GM18858 (cell line): ENCODE results near the gene EWSR1.
"Not testable (repeated sequence)": the region's sequence is repeated elsewhere in the genome, so short reads cannot be mapped to it uniquely, and the experiment has no call there.

ENCODE experiments used
- ATAC-seq: cut with Tn5 transposase; IDR thresholded peaks from one replicate; pipeline ENCODE4 v1.9.1; 2021; ENCODE audit not compliant: unreplicated experiment

Gene EWSR1

DNA sequence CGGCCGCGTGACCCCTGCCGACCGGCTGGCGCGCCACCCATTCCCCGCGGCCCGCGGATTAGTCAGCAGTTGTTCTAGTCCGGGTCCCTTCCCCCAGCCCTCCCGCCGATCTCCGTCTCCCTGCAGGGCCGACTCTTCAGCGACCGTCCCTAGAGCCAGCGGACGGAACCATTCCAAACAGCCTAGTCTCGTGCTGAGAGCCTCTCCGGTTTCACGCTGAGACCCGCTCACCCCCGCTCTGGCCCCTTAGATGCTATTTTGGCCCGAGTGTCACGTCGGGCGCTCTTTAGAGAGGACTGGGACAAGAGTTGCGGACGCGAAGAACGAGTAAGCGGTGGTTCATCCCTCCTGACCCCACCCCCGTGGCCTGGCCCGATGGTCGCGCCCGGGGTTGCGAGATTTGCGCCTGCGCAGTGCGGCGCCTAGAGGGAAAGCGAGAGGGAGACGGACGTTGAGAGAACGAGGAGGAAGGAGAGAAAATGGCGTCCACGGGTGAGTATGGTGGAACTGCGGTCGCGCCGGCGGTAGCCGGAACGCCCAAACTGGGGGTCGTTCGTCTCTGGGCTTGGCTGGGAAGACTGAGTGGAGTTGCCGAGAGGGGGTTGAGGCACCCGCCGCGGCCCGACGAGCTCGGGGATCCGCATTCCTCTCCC lies at the start of gene EWSR1, which contains the start of gene RHBDD3:
Gene EWSR1, plus strand, starts transcription at position 411 of the 653 bp plus-strand sequence. Its CDS starts 69 bp downstream, at position 480.
Gene RHBDD3, minus strand, starts transcription at position 124 of the 653 bp plus-strand sequence. CDS start 2,355 bp downstream, outside the sequence.
- peak; percentile 57 for ATAC-seq

- no peak for ATAC-seq
These were observed 49.2 kb upstream of the EWSR1 start for GRCh38 chr22:29218758-29219408.

- ATAC-seq = not testable (repeated sequence)
These were observed 48.7 kb upstream of the EWSR1 start for GRCh38 chr22:29219409-29219782.

DNA sequence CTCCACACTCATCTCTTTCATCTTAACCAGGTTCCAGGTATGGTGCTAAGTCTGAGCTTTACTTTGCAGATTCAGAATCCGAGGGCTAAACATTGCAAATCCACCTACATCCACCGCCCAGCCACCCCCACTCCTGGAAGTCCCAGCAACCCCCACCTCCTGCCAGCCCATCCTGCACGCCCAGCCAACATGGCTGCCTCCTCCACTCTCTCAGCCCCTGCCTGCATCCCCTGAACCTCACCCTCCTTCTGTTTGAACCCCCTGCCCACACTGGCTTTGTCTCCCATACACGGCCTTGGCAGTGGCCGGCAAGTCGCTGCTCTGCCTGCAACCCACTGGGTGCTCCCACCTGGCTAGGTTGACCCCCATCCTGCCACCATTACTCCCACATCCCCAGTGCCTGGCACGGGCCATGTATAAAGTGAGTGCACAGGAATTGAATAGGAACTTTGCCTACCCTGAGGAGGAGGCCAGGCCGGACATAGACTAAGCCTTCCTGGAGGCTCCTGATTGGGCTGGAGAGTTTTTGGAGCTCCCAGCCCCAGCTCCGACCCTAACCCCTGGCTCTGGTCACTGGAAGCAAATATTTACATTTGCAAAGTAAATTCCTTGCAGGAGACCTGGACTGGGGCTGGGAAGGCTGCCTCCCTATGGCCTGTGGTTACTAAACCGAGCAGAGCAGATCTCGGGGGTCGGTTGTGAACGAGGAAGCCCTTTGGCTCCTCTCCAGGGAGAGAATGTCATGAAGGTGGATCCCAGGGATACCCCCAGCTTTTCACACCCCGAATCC lies 48.0 kb upstream of the EWSR1 start:
- ATAC-seq = no peak

GRCh38 chr22:29224121-29224858 lies 43.8 kb upstream of the EWSR1 start:
- no peak for ATAC-seq

DNA sequence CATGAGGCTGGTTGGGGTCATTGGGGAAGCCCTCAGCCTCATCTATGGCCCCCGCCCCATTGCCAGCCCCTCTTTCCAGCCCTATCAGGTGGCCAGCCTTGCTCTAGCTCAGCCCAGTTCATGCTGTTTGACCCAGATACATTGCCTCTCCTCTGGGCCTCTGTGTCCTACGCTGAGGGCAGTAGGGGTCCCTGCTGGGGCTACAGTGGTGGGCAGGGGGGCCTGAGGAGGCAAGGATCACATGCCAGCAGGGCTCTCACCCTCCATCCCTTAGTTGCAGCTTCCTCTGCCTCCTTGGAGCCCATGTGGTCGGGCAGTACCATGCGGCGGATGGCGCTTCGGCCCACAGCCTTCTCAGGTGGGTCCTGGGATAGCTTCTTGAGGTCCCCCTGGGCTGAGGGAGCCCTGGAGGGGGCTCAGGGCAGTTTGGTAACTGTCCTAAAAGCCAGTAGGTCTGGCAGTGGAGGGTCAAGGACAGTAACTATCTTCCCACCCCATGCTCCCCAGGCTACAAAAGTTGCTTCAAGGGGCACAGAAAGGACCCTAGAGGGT lies 43.1 kb upstream of the EWSR1 start:
- no peak for ATAC-seq

DNA sequence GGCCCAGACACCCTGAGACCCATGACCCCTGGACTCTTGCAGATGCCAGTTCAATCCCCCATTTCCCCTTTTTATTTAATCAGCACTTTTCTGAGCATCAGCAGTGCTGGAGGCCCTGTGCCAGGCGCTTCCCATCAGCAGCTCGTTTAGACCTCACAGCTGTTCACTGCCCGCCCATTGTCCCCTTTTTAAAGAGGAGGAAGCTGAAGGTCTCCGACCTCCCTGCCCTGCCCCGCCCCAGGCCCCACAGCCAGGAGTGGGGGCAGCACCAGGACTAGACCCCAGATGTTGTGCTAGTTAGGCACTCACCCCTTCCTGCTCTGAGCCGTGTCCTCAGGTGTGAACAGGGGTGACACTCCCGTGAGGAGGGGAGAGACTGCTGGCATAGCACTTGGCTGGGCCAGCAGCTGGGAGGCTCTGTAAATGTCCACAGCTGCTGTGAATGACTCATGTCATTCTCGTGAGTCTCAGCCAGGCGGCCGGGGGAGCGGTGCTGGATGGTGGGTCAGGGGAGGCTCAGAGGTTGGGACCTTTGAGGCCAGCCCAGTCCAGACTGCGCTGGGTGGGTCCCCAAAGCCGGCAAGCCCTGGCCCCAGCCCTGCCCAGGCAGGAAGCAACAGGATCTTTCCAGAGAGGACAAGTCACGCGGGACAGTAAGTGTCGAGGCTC lies 42.5 kb upstream of the EWSR1 start:
- ATAC-seq = no peak

- no peak for ATAC-seq
These were observed 41.6 kb upstream of the EWSR1 start for GRCh38 chr22:29226351-29226981.

DNA sequence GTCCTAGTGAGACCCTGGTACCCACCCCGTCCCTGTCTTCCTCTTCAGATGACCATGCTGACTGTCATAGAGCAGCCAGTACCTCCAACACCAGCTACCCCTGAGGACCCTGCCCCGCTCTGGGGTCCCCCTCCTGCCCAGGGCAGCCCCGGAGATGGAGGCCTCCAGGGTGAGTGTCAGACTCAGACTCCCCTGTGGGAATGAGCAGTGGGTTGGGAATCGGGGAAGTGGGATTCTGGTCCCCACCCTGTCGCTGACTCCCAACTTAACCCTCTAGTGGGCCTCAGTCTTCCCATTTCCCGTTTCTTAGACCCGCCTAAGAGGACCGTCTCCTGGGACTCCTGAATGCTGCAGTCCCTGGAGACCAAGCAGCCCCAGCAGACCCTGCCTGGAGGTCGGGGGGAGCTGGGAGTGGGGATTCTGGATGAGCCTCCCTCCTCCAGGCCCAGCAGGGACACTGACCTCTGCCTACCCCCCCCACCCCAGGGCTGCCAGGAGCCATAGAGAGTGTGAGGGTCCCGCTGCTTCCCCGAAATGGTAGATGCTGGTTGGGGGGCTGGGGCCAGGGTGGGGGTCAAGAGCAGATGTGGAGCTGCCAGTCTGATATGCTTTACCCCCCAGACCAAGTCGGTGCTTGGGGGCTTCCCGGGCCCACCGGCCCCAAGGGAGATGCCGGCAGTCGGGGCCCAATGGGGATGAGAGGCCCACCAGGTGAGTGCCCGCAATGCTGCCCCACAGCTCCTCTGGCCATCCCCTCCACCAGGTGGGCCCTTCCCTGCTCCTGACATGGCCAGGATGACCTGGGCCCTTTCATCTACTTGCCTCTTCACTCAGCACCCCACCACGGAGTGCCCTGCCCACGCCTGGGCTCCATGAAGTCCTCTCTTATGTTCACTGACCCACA lies 36.8 kb upstream of the EWSR1 start:
- no peak for ATAC-seq

DNA sequence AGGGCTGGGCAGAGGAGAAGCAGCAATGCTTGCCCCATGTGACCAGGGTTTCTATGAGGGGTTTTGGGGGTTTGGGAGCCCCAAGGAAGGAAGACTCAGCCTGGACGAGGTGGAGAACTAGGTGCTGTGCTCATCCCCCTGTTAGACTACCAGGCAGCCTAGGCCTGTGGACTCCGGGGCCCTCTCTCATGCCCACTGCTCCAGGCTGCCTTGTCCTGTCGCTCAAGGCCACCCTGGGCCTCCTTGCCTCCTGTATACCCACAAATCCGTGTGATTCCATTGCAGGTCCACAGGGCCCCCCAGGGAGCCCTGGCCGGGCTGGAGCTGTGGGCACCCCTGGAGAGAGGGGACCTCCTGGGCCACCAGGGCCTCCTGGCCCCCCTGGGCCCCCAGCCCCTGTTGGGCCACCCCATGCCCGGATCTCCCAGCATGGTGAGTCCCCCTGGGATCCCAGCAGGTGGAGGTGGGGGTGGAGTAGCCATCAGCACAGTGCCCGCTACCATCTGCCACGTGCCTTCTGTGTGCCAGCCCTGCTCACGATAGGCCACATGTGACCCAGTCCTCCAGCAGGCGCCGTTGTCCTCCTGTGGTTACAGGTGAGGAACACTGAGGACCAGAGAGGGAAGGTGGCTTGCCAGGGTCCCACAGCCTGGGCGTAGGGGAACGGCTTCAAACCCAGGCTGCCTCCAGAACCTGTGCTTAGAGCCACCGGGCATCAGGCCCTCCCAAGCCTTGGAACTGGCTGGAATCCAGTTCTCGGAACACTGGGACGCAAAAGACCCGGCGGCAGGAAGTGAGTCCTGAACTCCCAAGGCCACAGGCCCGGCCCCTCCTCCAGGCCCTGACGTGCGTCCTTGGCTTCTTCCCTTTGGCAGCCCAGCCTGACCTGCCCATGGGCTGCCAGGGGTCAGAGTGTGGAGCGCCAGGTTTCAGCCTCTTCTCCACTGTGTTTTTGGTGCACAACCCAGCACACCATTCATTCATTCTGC lies 35.8 kb upstream of the EWSR1 start:
- no peak for ATAC-seq

DNA sequence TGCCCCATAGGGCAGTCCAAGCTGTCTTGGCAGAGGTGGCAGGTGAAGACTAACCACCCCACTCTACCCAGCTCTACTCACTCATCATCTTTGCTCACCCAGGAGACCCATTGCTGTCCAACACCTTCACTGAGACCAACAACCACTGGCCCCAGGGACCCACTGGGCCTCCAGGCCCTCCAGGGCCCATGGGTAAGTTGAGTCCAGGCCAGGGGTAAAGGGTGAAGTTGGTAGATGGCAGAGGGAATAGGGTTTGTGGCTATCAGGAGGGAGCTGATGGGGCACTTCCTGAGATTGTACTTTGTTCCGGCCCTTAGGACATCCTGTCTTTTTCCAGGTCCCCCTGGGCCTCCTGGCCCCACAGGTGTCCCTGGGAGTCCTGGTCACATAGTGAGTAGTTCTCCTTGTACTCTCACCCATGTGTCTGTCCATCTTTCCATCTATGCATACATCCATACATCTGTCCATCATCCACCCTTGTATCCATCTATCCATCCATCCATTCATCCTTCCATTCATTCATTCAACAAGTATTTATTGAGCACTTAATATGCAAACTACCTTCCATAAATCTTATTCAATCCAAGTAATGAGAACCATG lies 34.7 kb upstream of the EWSR1 start:
- ATAC-seq = no peak

DNA sequence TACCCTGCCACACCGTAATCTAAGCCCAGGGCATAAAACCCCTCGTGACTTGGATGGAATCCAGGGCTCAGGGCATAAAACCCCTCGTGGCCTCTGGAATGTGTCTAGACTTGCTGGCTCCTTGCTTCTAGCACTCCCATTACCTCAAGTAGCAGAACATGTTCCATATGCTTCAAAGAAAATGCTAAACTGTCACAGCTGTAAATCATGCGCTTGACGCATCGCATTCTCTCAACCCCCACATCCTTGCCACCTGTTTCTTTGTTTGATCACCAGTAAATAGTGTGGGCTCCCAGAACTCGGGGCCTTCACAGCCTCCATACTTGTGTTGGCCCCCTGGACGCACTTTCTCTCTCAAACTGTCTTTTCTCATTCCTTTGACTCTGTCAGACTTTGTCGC lies 27.6 kb upstream of the EWSR1 start:
- ATAC-seq = not testable (repeated sequence)

DNA sequence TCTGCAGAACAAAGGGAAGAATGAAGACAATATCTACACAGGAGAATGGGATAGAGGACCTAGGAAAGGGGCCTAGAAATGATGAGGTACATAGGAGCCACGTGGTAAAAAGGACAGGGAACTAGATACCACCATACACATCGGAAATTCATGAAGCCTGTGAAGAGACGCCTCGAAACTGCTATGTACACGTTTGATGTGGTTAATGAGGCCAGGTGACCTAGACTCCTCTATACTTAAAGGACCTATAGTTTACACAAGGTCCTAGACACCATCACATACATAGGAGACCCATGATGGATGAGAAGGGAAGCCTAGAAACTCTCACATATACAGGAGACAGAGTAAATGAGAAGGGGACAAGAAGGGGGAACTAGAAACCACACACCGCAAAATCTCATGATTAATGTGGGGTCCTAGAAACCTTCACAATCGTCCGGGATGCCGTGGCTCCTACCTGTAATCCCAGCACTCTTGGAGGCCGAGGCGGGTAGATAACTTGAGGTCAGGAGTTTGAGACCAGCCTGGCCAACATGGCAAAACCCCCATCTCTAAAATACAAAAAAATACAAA lies 24.1 kb upstream of the EWSR1 start:
- ATAC-seq = no peak

- ATAC-seq = no peak
These were observed 23.1 kb upstream of the EWSR1 start for GRCh38 chr22:29244785-29245625.

DNA sequence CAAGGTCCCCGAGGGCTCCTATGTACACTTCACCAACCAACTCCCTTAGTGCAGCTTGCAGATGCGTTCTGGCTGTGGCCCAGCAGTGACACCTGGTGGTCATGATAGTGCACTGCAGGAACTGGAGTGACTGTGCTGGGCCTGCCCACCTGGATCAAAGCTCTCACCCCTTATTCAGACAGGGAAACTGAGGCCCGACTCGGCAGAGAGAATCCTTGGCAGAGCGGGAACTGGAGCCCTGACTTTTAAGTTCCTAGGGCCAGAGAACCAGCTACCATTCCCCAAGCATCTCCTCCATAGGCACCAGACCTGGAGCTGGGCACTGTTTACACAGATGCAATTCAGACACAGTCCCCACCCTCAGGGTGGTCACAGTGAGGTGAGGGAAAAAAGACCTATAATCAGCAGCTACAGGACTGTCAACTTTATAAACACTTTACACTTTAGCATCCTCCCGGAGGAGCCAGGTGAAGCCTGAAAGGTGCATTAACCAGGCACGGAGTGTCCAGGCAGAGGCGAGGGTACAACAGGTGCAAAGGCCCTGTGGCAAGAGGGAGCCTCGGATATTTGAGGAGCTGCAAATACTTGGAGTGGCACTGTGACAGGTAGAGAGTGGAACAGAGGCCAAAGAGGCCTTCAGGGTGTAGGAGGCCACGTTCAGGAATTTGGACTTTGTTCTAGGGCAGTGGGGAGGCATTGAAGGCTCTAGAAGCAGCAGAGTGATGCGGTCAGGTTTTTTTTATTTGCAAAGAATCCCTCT lies 22.3 kb upstream of the EWSR1 start:
- ATAC-seq = no peak
